Peyer's patch (tissue), 4 donors: ENCODE results near the gene SYNDIG1L. TPM values are rescaled to one million over a fixed set of nuclear protein-coding genes. Genes with fewer than 3 reads are reported as not detected.

Experiments used
- DNase-seq, 3 donors: peaks; one replicate each; pipeline ENCODE4 v3.0.0-alpha.2; 2017 to 2019
- H3K27ac ChIP-seq, 4 donors: fragments of 200-600 bp; sonication (generic); one replicate each; pipeline ENCODE4 v1.5.1; 2016 to 2019
- H3K27me3 ChIP-seq, 2 donors: fragments of 200-600 bp; sonication (generic); one replicate each; pipeline ENCODE4 v1.5.1; 2019
- H3K36me3 ChIP-seq, 3 donors: fragments of 200-600 bp; sonication (generic); one replicate each; pipeline ENCODE4 v1.5.1; 2016 to 2019
- H3K4me1 ChIP-seq, 4 donors: fragments of 200-600 bp; sonication (generic); one replicate each; pipeline ENCODE4 v1.5.1; 2016 to 2019
- H3K4me3 ChIP-seq, 4 donors: fragments of 200-600 bp; sonication (generic); 1 replicate in 3 of 4; 2 replicates in 1 of 4; pipeline ENCODE4 v1.5.1; 2016 to 2019; ENCODE audit warnings: mild to moderate bottlenecking in 1 of 4
- H3K9me3 ChIP-seq, 4 donors: fragments of 200-600 bp; sonication (generic); one replicate each; pipeline ENCODE4 v1.5.1; 2016 to 2019; ENCODE audit warnings: mild to moderate bottlenecking in 1 of 4
- POLR2A ChIP-seq, 2 donors: fragments of 450-650 bp; IDR thresholded peaks; one replicate each; pipeline ENCODE4 v1.5.1; 2017; ENCODE audit warnings: antibody characterized with exemption in 2 of 2, mild to moderate bottlenecking in 2 of 2, moderate library complexity in 2 of 2
- total RNA-seq, 4 donors: library from RNA; depleted of rRNA; stranded (reverse); fragments of >200 nt; gene quantifications; one replicate each; pipeline ENCODE4 v1.1.0, GENCODE V29; 2016
- TF ChIP-seq, protein P1 (sequence below), 6 experiments: fragments of 450-650 bp in 4 of 6; fragments of 200-600 bp in 2 of 6; sonication (generic) in 1 of 6; IDR thresholded peaks; one replicate each; pipeline ENCODE4 v1.5.1; 2017 to 2019; ENCODE audit warnings: antibody characterized with exemption in 6 of 6, mild to moderate bottlenecking in 3 of 6, moderate library complexity in 1 of 6

SYNDIG1L gene
- total RNA-seq, 4 donors from 2014 or later = 0.27 TPM; not detected in 3

DNA sequence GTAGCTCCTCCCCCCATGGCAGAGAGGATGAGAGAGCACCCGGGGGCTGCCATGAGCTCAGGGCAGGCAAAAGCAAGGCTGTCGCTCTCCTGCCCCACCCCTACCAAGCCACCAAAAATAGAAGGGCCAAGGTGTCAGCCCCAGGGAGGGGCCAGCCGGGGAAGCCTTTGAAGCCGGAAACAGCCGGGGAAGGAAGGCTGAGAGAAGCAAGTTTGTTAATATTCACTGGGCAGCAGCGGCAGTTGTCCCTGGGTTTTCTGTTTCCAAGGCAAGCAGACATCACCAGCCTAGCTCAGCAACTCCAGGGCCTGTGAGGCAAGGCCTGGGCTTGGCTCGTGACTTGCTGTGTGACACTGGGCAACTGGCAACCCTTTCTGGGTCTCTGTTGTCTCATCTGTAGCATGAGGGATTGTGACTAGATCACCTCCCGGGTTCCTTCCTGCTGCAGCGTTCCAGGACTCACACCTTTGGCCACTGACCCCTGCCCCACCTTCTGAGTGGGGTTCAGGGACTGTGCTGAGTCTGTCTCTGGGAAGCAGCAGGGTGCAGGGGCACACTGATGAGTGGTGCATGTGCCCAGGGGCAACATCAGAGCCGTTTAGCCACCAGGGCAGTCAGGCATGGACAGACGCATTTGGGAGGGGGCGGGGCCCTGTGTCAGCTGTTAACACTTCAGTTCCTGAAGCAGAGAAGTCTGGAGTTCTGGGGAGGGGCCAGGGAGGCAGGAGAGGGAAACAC is 24.3 kb downstream of the SYNDIG1L start:
- no peaks in the 10 kb centered on the region for H3K36me3 ChIP-seq
- peak in 2 of 3 donors; percentile 88 for DNase-seq
- no peaks in the 10 kb centered on the region for H3K9me3 ChIP-seq
- peak overlapping the region in 3 of 4 donors; percentile 10 to 38 (median 20) for H3K4me3 ChIP-seq
- no peak for TF ChIP-seq POLR2A (IDR thresholded peaks at IDR 0.05)
- TF ChIP-seq, protein P1, sequence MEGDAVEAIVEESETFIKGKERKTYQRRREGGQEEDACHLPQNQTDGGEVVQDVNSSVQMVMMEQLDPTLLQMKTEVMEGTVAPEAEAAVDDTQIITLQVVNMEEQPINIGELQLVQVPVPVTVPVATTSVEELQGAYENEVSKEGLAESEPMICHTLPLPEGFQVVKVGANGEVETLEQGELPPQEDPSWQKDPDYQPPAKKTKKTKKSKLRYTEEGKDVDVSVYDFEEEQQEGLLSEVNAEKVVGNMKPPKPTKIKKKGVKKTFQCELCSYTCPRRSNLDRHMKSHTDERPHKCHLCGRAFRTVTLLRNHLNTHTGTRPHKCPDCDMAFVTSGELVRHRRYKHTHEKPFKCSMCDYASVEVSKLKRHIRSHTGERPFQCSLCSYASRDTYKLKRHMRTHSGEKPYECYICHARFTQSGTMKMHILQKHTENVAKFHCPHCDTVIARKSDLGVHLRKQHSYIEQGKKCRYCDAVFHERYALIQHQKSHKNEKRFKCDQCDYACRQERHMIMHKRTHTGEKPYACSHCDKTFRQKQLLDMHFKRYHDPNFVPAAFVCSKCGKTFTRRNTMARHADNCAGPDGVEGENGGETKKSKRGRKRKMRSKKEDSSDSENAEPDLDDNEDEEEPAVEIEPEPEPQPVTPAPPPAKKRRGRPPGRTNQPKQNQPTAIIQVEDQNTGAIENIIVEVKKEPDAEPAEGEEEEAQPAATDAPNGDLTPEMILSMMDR (IDR thresholded peaks at IDR 0.05) = no peak
- peaks cover 0 to 4% of the 10 kb centered on the region in 2 donors for H3K27me3 ChIP-seq
- peaks cover 0 to 27% (median 12%) of the 10 kb centered on the region in 4 donors for H3K4me1 ChIP-seq
- H3K27ac ChIP-seq = peak overlapping the region in 3 of 4 donors; percentile 6 to 84 (median 79)

DNA sequence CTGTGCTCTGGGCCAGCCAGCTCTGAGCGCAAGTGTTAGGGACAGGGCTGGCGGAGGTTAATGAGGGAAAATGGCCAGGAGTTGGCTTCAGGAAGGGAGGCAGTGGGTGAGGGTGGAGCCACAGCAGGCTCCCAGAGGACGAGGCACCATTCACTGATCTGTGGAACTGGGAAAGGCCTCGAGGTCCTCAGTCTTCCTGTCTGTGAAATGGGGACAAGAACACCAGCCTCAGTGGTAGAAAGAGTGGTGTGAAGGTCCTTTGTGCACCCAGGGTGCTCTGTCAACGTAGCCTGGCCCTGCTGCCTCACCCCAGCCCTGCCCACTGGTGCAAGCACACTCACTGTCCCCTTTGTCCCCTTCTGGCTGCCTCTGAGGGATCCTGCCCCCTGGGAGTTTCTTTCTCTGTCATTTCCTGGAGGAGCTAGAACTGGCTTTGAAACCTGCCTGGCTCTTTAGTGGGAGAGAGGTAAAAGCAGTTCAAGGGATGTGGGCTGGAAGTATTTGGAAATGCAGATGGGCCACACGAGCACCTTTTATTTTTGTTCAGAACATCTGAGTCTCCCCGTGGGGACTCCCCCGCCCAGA is 25.0 kb downstream of the SYNDIG1L start:
- Histone ChIP-seq H3K4me3 (peak overlapping the region in 3 of 4 donors; percentile 10 to 38 (median 20)), H3K9me3 (no peaks in the 10 kb centered on the region), H3K36me3 (no peaks in the 10 kb centered on the region), H3K27ac (peak overlapping the region in 3 of 4 donors; percentile 6 to 84 (median 79)), H3K27me3 (peaks cover 0 to 4% of the 10 kb centered on the region in 2 donors), H3K4me1 (peaks cover 0 to 27% (median 12%) of the 10 kb centered on the region in 4 donors)
- no peak for DNase-seq
- TF ChIP-seq, protein P1 (IDR thresholded peaks at IDR 0.05) = no peak

DNA sequence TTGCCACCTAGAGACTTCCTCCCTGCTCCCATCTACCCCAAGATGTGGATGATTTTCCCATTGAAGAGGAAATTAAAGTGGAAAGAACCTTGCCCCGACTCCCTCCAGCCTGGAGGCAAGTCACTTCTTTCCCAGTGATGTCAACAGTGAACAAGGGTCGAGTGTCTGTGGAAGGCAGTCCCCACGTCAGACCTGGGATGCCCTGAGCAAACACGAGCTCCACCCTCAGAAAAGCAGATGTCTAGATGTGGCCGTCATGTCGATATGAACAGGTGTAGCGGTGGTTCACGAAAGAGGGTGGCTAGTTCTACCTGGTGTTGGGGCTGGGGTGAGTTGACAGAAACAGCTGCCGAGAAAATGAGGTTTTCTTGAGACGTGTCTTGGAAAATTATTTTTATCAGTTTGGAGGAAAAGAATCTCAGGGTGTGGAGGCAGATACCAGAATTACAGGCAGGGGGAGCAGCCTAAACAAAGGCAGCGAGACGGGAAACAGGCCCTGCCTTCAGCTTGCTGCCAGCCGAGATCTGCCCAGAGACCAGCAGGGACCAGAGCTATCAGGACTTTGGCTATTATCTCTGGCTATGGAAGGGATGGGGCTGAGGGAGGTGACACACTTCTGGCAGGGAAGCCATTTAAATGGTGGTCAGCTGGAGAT is 25.9 kb downstream of the SYNDIG1L start:
- Histone ChIP-seq H3K9me3 (no peaks in the 10 kb centered on the region), H3K4me3 (no peak overlapping the region), H3K27me3 (peaks cover 0 to 4% of the 10 kb centered on the region in 2 donors), H3K4me1 (peaks cover 0 to 27% (median 12%) of the 10 kb centered on the region in 4 donors), H3K27ac (peak overlapping the region in 1 of 4 donors; percentile 84), H3K36me3 (no peaks in the 10 kb centered on the region)
- TF ChIP-seq, protein P1 (IDR thresholded peaks at IDR 0.05) = no peak
- TF ChIP-seq POLR2A (IDR thresholded peaks at IDR 0.05) = no peak
- no peak for DNase-seq

DNA sequence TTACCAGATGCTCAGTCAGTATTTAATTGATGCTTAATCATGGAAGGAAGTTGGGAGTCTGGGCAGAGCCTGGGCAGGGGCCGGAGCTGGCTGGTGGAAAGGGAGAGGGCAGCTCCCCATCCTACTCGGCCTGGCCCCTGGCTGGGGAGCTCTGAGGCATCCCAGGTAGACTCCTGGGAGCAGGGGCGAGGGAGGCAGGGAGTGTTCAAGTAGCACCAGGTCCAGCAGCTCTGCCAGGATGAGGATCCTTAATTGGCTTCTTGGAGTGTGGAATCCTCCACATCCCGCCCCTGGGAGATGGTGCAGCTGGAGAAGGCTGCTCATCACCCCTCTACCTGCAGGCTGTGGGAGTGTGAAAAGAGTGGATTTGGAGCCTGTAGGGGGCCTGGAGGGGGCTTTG is 30.9 kb downstream of the SYNDIG1L start:
- DNase-seq = no peak

DNA sequence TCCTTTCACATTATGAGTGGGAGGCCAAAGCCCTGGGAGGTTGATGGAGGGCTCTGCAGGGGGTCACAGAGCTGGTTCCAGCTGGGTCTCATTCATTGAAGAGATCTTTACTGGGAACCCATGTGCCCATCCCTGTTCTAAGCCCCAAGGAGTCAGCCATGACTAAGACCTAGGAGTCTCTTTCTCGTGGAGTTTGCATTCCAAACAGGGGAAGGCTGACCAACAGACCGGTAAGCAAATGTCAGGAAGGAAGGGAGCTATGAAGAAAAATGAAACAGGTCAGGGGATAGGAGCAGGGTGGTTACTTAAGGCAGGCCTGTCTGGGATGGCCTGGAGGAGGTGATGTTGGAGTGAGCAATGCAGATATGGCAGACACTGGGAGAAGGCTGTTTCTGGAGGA is 31.5 kb downstream of the SYNDIG1L start:
- no peak for DNase-seq
- H3K4me1 ChIP-seq = no peaks in the 10 kb centered on the region
- TF ChIP-seq, protein P1 (IDR thresholded peaks at IDR 0.05) = no peak
- H3K36me3 ChIP-seq = no peaks in the 10 kb centered on the region
- peaks cover 0 to 6% of the 10 kb centered on the region in 2 donors for H3K27me3 ChIP-seq
- H3K4me3 ChIP-seq = no peak overlapping the region
- H3K27ac ChIP-seq = no peak overlapping the region
- H3K9me3 ChIP-seq = no peaks in the 10 kb centered on the region

More for the DNA sequence above, 30.9 kb downstream of the SYNDIG1L start:
- Histone ChIP-seq H3K27me3 (peaks cover 0 to 6% of the 10 kb centered on the region in 2 donors), H3K9me3 (no peaks in the 10 kb centered on the region), H3K4me1 (no peaks in the 10 kb centered on the region), H3K36me3 (no peaks in the 10 kb centered on the region), H3K4me3 (no peak overlapping the region), H3K27ac (no peak overlapping the region)
- TF ChIP-seq, protein P1 (IDR thresholded peaks at IDR 0.05) = no peak
- TF ChIP-seq POLR2A (IDR thresholded peaks at IDR 0.05) = no peak
